OCI-LY7 (cell line): ENCODE data around the gene KBTBD13. TPM values are rescaled to one million over a fixed set of nuclear protein-coding genes. Genes with fewer than 3 reads are reported as not detected.
A peak's percentile ranks its signal among the peaks of the same experiment; 100 is the strongest.

Experiments
- BruUV-seq: library from RNA; stranded (reverse); fragments of 400-500 nt; replicated peaks from 2 replicates; lab custom pipeline; 2021; lab: Mats Ljungman, UMichigan
- CTCF ChIA-PET: fragments of 300-600 bp; sonication (Branson Sonifier 250); formaldehyde crosslinking; loops from one replicate; lab custom pipeline; 2022; ENCODE audit warnings: antibody characterized with exemption; ENCODE audit not compliant: unreplicated experiment; lab: Charles Lee
- POLR2A ChIA-PET: fragments of 300-600 bp; sonication (Branson Sonifier 250); formaldehyde crosslinking; loops from one replicate; lab custom pipeline; 2022; ENCODE audit warnings: antibody characterized with exemption; lab: Charles Lee
- DNase-seq: peaks from one replicate; pipeline ENCODE4 v3.0.0-alpha.2; 2015; ENCODE audit warnings: low spot score
- H2AFZ ChIP-seq: fragments of 200-600 bp; sonication (generic), shearing (Covaris generic); 2 replicates; pipeline ENCODE4 v1.6.1; 2014; ENCODE audit warnings: mild to moderate bottlenecking, antibody characterized with exemption, low read length, moderate library complexity
- H3K27ac ChIP-seq: fragments of 200-600 bp; sonication (generic); 2 replicates; pipeline ENCODE4 v1.5.1; 2014; ENCODE audit warnings: mixed run types, low read depth, mild to moderate bottlenecking, moderate library complexity, low read length, inconsistent platforms; ENCODE audit not compliant: poor library complexity, severe bottlenecking
- H3K36me3 ChIP-seq: fragments of 200-600 bp; sonication (generic); 2 replicates; pipeline ENCODE4 v1.6.1; 2014; ENCODE audit warnings: mild to moderate bottlenecking, antibody characterized with exemption, low read length, moderate library complexity, mixed read lengths; ENCODE audit not compliant: insufficient read depth
- H3K4me1 ChIP-seq: fragments of 200-600 bp; sonication (generic); 2 replicates; pipeline ENCODE4 v1.5.1; 2014; ENCODE audit warnings: mild to moderate bottlenecking, low read length; ENCODE audit not compliant: insufficient read depth, poor library complexity, severe bottlenecking
- H3K4me2 ChIP-seq: fragments of 200-600 bp; sonication (generic); 2 replicates; pipeline ENCODE4 v1.6.1; 2014; ENCODE audit warnings: mild to moderate bottlenecking, low read length
- H3K4me3 ChIP-seq: fragments of 200-600 bp; sonication (generic); 2 replicates; pipeline ENCODE4 v1.5.1; 2014; ENCODE audit warnings: mild to moderate bottlenecking, low read depth, low read length; ENCODE audit not compliant: poor library complexity, severe bottlenecking
- H3K79me2 ChIP-seq: fragments of 200-600 bp; sonication (generic); 2 replicates; pipeline ENCODE4 v1.6.1; 2016; ENCODE audit warnings: low read depth, mild to moderate bottlenecking, low read length, moderate library complexity, mixed read lengths; ENCODE audit not compliant: insufficient read depth
- H3K9me2 ChIP-seq: fragments of 200-600 bp; sonication (generic); 2 replicates; pipeline ENCODE4 v1.6.1; 2016; ENCODE audit warnings: mild to moderate bottlenecking, low read length, mixed read lengths; ENCODE audit not compliant: insufficient read depth
- H3K9me3 ChIP-seq: fragments of 200-600 bp; sonication (generic); 2 replicates; pipeline ENCODE4 v1.6.1; 2014; ENCODE audit warnings: mild to moderate bottlenecking, mixed run types, low read length, mixed read lengths
- H4K20me1 ChIP-seq: fragments of 200-600 bp; sonication (generic); 2 replicates; pipeline ENCODE4 v1.6.1; 2014; ENCODE audit warnings: mild to moderate bottlenecking, antibody characterized with exemption, low read length, moderate library complexity, mixed read lengths; ENCODE audit not compliant: insufficient read depth
- CTCF ChIP-seq: fragments of 200-600 bp; sonication (generic); conservative IDR thresholded peaks from 2 replicates; pipeline ENCODE4 v1.5.1; 2014; ENCODE audit warnings: mild to moderate bottlenecking, antibody characterized with exemption, low read length, moderate library complexity, mixed read lengths
- EZH2phosphoT487 ChIP-seq: fragments of 200-600 bp; sonication (generic); IDR thresholded peaks from 2 replicates; pipeline ENCODE4 v1.6.1; 2018; ENCODE audit warnings: low read depth, borderline replicate concordance, mild to moderate bottlenecking, mixed run types, antibody characterized with exemption, low read length, moderate library complexity, mixed read lengths
- intact Hi-C: fragments of 100-400 bp; cut with micrococcal nuclease; formaldehyde crosslinking; loops from one replicate; pipeline ENCODE4 v1.10.0; 2022; ENCODE audit not compliant: unreplicated experiment
- total RNA-seq, 2 experiments: library from RNA; depleted of rRNA in 1 of 2; stranded (reverse); fragments of >200 nt in 1 of 2; shearing (Covaris generic) in 1 of 2; gene quantifications; 2 replicates each; pipeline ENCODE4 v1.2.3, GENCODE V29; 2014 to 2022

KBTBD13 gene
- total RNA-seq, 2 experiments from 2014 or later, result not detected

DNA sequence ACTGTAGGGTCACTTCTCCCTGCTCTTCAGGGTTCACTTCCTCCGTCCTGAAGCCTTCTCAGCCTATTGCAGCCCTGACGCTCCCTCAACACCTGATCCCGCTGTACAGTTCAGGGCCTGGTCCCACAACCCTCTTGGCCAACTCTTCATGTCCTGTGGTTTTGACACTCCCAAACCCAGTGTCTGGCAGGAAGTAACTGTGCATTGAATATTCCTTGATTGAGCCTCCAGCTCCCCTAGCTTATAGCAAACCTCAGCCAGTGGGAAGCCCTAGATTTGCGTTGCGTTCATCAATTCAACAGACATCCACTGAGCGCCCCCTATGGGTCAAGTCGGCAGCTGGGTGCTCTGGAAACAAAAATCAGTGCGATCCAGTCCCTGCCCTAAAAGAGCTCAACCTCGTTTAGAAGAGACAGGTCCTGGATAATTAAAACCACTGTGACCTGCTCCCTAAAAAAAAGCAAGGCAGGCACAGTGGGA is 24.9 kb downstream of the KBTBD13 start:
- H4K20me1 ChIP-seq, result no peaks in the 10 kb centered on the region
- no peaks in the 10 kb centered on the region for H3K9me2 ChIP-seq
- no TSS peak for BruUV-seq
- ChIA-PET POLR2A (interaction anchor here (0.6 to 0.7 kb wide), 2 partner anchors 32 to 204 kb away, joined by 3 to 4 read pairs; no protein-coding TSS in a partner anchor), CTCF (interaction anchor here (0.6 kb wide), 2 partner anchors 59 to 248 kb away, joined by 3 read pairs; no protein-coding TSS in a partner anchor)
- no peaks in the 10 kb centered on the region for H3K79me2 ChIP-seq
- DNase-seq, result peak; percentile 49
- H2AFZ ChIP-seq, result no peak overlapping the region
- no peak overlapping the region for H3K4me3 ChIP-seq
- no peaks in the 10 kb centered on the region for H3K4me1 ChIP-seq
- peaks cover 61% of the 10 kb centered on the region for H3K36me3 ChIP-seq
- peak; percentile 91 for TF ChIP-seq CTCF
- no peak for TF ChIP-seq EZH2phosphoT487
- intact Hi-C loops, result loop anchor here (1.0 kb wide), 1 partner anchor 47 kb away; no protein-coding TSS in a partner anchor
- H3K27ac ChIP-seq, result no peak overlapping the region
- no peak overlapping the region for H3K4me2 ChIP-seq
- H3K9me3 ChIP-seq, result no peaks in the 10 kb centered on the region

DNA sequence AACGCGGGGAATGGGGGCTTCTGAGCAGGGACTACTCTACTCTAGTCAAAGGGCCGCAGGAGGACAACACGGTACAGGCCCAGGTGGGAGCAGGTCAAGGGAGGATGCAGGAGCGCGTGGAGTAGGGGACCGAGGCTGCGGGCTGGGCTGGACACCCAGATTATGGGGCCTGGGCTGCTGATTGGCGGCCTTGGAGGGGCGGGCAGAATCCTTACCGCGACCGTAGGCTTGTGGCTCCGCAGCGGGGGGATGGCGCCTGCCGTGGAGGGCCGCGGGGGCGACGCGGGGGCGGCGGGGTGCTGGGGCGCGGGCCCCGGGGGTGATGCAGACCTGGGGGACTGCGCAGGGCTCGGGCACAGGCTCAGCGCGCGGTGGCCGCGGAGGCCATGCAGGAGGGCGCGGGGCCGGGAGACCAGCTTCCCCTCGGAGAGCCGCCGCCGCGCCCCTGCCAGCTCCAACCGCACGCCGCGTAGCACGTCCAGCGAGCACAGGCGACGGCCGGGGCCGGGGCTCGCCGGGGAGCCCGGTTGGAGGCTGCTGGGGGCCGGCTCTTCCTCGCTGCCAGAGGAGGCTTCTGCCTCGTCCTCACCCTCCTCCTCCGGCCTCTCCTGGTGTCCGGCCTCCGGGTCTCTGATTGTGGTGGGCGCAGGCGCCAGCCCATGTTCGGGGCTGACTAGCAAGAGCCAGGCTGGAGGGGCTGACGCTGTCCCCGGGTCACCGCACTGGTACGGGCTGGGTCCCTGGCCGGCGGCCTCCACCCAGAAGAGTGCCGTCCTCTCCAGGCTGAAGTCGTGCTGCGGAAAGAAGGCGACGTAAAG is 25.6 kb downstream of the KBTBD13 start:
- H3K36me3 ChIP-seq, result peaks cover 61% of the 10 kb centered on the region
- no peak for DNase-seq
- H3K27ac ChIP-seq, result no peak overlapping the region
- no peak overlapping the region for H3K4me3 ChIP-seq
- no peak overlapping the region for H2AFZ ChIP-seq
- CTCF ChIA-PET, result interaction anchor here (0.6 kb wide), 1 partner anchor 247 kb away, joined by 3 read pairs; no protein-coding TSS in a partner anchor
- no peaks in the 10 kb centered on the region for H3K79me2 ChIP-seq
- no peak overlapping the region for H3K4me2 ChIP-seq
- no peaks in the 10 kb centered on the region for H3K4me1 ChIP-seq
- H3K9me3 ChIP-seq, result no peaks in the 10 kb centered on the region
- H3K9me2 ChIP-seq, result no peaks in the 10 kb centered on the region
- H4K20me1 ChIP-seq, result no peaks in the 10 kb centered on the region
- intact Hi-C loops, result loop anchor here (1.0 kb wide), 1 partner anchor 48 kb away; no protein-coding TSS in a partner anchor
- BruUV-seq, result no TSS peak
- POLR2A ChIA-PET, result interaction anchor here (0.6 to 0.9 kb wide), 3 partner anchors 12 to 204 kb away, joined by 3 to 4 read pairs (median 3); no protein-coding TSS in a partner anchor
- TF ChIP-seq CTCF (peak; percentile 20; the same call in 1 of the 2 replicates), EZH2phosphoT487 (no peak)
